ENCODE results near the gene CNIH3.

- no peak for TF ChIP-seq CTCF (IDR thresholded peaks at IDR 0.05)
- no peak for TF ChIP-seq POLR2A (IDR thresholded peaks at IDR 0.05)
These were observed 152.9 kb downstream of the CNIH3 start for GRCh38 chr1:224768971-224769370.
